ENCODE data around the gene SH2D7.
A peak's percentile ranks its signal among the peaks of the same experiment; 100 is the strongest.

SH2D7 gene

DNA sequence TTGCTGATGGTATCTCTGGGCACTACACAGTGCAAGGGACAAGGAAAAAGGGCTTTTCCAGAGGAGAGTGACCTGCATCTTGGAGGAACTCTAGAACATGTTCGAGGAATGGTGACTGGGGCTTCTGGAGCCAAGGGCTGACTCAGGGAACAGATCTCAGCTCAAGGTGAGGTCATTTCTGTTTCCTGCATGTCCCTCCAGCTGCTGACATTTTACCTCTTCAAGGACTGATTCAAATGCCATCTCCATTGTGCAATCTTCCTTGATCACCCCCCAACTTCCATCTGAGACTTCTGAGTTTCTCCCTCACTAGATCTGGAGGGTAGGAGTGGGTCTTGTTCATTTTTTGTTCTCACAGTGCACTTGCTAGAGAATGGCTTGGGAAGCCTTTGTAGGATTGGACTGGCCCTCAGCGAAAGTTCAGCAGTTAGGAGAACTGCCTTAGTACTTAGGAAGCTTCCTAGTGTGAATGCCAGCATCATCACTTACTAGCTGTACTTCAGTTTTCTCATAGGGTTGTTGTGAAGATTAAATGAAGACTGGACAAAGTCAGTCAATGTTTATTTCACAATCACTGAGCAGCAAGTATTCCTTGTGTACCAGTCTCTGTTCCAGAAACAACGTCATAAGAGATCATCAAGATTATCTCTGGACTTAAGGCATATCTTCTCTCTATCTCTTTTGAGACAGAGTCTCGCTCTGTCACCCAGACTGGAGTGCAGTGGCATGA, 54.2 kb downstream of the SH2D7 start:
- peak; percentile 12 for DNase-seq

DNA sequence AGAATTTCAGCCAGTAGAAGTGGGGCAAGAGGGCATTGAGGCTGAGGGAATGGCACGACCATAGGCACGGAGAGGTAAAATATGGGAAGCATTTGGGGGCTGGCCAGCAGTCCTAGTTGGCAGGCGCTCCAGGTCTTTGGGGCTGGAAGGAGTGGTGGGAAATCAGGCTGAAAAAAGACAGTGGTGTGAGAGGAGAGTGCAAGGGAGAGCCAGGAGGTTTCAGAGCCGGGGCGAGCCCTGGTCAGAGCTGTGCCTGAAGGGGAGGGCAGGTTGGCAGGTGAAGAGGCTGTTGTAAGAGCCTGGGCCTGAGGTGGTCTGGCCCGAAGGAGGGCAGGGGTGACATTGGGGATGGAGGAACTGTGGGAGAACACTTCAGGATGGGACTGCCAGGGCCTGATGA, 55.2 kb downstream of the SH2D7 start:
- no peak for DNase-seq

DNA sequence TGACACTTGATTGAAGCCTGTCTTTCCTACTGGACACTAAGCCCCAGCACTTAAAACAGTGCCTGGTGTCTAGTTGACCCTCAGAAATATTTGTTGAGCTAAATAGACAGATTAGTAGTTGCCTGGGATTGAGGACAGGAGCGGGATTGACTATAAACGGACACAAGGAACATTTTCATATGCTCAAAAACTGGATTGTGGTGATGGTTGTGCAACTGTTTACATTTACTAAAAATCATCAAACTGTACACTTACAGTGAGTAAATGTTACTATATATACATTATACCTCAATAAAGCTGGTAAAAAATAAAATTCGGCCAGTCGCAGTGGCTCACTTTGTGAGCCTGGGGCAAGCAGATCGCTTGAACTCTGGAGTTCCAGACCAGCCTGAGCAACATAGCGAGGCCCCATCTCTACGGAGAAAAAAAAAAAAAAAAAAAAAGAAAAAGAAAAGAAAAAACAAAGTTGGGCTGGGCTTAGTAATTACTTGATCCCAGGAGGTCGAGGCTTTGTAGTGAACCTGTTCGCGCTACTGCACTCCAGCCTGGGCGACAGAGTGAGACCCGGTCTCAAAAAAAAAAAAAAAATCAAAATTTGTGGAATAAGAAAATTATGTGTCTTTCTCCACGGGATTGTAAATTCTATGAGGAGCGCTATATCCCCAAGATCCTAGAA, 56.2 kb downstream of the SH2D7 start:
- DNase-seq: no peak

DNA sequence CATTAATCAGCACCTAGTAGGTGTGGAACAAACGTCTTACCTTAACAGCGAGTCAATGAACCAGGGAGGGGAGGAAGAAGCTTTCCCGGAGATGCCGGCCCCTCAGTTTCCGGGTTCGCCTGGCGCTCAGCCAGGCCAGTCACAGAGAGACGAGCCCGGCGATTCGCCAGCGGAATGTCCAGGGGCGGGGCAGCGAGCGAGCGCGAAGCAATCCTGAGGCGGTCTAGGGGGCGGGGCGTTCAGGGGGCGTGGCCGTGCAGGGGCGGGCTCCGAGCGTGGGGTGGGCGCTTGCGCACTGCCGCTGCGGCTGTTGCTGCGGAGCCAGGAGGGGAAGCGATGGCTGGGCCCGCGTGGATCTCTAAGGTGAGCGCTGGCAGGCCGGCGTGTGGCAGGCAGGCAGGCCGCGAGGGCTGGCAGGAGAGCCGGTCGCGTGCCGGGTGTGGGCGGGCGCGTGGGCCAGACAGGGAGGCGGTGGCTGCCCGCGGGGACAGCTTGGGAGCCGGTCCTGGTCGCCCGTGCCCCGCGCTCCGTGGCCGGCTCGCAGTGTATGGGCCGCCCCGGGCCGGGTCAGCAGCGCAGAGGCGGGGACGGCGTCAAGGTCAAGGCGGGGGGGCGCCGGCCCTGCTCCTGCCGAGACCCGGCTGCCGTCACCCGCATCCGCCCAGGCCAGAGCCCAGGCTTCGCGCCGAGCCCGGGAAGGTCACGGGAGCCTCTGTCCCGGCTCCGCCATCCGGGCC, 56.9 kb downstream of the SH2D7 start, which contains the start of gene IDH3A:
IDH3A (plus strand) TSS at position 295 of the 737 bp plus-strand sequence; CDS start at position 337, 42 bp downstream.
- DNase-seq: peak; percentile 94

DNA sequence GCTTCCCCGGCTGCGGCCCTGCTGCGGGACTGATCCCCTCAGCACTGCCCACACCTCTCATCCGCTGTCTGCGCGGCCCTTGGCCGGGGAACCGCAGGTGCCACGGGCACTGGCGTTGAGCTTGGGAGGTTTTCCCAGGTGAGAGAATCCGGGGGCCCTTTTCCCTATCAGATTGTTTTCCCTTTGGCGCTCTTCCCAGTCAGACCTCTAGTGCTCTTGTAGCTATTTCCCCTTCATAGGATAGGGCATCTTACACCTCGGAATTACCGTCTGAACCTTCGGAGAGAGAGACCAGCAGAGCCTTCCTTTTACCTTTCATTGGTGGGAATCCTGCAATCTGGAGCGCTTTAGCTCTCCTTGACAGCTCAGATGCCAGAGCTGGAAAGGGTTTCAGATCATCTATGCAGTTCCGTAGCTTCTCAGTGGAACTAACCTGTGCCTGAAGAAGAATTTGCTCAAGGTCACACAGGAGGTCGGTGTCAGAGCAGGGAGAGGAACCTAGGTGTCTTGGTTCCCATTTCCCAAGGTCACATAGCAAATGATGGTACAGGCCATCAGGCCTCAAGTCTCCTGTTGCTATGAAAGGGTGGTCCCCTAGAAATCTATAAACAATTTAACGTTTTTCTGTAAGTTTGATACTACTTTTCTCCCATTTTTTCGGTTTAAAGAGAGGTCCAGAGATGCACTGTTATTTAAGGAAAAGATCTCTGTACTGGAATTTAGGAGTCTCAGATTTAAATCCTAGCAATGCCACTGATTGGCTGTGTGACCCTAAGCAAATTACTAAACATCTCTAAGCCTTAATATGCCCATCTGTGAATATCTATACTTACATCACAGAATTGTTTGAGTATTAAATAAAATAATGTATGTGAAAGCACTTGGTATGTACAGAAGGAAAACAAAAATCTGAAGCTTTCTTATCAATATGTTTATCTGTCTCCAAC, 57.7 kb downstream of the SH2D7 start:
- no peak for DNase-seq

DNA sequence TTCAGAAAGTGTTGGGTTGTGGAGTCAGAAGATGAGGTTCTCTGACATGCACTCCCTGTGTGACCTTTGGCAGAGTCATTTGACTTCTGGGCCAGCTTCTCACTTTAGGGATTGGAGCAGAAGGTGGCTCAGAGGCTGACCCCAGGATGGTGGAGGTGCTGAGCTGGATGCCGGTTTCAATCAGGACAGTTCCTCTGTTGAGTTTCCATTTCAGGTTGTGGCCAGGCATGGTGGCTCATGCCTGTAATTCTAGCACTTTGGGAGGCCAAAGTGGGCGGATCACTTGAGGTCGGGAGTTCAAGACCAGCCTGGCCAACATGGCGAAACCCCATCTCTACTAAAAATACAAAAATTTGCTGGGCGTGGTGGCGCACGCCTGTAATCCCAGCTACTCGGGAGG, 58.7 kb downstream of the SH2D7 start:
- DNase-seq: peak; percentile 12
